ENCODE data around the gene VDAC2.
"Not testable (repeated sequence)": the region's sequence is repeated elsewhere in the genome, so short reads cannot be mapped to it uniquely, and the experiment has no call there.

VDAC2 gene, protein sequence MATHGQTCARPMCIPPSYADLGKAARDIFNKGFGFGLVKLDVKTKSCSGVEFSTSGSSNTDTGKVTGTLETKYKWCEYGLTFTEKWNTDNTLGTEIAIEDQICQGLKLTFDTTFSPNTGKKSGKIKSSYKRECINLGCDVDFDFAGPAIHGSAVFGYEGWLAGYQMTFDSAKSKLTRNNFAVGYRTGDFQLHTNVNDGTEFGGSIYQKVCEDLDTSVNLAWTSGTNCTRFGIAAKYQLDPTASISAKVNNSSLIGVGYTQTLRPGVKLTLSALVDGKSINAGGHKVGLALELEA

DNA sequence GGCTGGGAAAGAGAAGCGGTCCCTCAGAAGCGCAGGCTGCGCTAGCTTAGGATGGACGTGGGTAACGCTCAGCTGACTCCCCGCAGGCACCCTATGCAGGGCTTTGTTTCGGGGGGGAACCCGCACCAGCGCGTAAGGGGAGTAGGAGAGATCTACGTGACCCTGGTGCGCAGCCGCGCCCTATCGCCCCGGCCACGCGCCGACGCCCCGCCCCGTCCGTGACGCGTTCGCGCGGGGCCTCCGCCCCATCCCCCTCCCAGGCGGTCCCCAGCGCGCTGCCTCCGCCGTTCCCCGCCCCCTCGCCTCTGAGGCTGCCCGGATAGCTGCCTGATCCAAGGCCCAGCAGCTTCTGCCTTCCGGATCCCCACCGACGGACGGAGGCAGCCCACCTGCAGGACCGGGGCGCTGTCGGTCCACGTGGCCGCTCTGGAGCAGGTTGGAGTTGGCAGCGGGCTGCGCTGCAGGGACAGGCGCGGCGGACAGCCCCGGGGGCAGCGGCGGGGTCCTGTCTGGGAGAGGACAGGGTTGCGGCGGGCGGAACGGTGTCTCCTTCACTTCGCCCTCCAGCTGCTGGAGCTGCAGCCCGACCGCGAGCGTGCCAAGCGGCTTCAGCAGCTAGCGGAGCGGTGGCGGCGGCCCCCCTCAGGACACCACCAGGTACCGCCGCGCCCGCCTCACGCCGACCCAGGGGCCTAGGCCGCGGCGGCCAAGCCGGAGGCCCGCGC, at the start of gene VDAC2:
TSS of gene VDAC2 (plus strand) at position 515 of the 725 bp plus-strand sequence. CDS start 363 bp downstream, outside the sequence.
- peak; percentile 96 for DNase-seq

DNA sequence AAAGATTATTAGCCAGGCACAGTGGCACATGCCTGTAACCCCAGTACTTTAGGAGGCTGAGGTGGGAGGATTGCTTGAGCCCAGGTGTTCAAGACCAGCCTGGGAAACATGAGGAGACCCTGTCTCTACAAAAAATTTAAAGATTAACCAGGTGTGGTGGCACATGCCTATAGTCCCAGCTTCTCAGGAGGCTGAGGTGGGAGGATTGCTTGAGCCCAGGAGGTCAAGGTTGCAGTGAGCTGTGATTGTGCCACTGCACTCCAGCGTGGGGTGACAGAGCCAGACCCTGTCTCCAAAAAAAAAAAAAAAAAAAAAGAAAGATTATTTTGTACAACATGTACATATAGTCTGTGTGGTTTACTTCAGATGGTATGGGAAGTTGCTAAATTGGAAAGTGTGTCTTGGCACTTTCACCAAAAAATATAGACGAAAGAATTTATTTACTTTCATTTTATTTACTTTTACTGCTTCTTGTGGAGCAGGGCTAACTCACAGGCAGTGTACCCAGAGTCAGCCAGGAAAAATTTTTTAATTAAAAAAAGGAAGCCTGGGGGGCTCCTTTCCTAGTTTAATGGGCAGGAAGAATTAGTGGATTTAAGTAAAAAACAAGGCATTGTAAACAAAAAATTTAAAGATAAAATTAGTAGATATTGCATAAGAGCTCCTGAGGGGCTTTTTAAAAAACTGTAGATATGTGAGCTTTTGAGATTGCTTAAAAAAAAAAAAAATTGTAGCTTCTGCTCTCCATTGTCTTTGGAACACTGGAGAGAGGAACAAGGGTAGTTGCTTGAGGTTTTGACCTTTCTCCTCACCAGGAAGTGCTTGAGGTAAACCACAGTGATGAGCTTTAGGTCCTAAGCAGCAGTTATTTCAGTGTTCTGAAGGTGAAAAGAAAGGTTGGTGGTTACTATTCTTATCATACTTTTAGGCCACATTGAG, 44.6 kb upstream of the VDAC2 start:
- peak; percentile 71 for DNase-seq

DNA sequence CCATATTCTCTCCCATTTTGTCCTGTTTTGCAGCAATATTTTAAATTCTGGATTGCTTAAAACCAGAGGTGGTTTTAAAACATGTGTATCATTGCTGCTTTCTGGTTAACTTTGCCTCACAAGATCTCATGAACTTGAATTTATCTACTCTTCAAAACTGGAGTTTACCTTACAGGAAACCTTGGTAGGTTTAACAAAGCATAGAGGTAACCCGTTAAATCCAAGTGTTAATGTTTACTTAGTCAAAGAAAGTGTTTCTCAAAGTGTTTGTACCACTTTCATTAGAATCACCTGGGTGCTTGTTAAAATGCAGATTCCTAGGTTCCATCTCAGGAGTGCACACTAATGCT, 44.0 kb upstream of the VDAC2 start:
- DNase-seq, result no peak

DNA sequence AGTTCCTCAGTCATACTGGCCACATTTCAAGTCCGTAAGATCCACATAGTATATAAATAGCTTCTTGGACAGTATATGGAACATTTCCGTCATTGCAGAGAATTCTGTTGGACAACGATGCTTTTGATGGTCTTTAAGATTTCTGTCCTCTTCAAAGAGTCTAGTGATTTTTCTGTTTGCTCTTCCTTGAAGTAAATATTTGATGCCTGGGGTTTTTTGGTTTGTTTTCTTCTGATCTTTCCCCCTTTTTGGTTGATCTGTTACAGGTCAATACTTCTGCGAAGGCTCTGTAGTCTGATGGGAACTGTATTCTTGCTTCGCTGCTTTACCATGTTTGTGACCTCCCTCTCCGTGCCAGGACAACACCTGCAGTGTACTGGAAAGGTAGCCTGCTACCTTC, 42.3 kb upstream of the VDAC2 start:
- DNase-seq, result no peak

DNA sequence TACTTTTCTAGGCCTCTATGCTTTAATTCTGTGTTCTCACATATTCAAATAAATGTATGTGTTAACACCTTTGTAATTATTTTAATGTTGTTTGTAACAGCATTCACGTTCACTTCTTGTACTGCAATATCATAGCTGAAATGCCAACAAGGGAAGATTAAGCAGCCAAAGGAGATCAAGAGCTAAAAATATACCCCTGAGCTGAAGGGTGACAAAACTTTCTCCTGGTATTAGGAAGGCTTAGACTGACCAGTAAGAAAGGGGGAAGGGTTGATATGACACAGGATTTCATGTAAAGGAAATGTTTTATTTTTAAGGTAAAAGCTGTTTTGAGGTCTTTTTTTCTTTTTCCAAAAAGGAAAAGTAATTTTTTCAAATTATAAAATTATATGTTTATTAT, 40.4 kb upstream of the VDAC2 start:
- no peak for DNase-seq

DNA sequence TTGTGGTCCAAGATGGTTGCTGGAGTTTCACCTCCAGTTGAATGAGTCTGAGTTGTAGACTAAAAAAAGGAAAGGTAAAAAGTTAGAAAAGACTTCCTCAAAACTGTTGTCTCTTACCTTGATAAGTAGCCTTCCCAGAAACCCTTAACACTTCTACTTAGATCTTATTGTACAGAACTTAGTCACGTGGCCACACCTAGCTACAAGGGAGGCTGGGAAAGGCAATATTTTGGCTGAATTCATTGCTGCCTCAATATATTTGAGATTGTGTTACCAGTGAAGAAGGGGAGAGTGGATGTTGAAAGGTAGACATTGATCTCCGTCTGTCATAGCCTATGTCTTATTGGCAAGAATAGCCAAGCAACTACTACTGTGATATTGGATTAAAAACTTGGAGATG, 35.5 kb upstream of the VDAC2 start:
- DNase-seq, result no peak

DNA sequence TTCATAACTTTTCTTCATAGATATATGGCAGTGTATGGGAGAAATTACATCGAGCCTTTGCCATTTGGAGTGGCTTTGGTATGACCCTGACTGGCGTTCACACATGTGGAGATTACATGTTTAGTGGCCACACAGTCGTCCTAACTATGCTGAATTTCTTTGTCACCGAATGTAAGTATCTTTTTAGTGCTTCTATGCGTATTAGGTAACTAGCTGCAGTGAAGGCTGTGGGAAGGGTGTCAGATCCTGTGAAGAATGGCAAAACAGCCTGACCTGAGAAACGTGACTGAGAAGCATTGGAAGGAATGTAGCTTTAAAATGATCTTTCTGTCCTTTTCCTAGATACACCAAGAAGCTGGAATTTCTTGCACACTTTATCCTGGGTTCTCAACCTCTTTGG, 34.5 kb upstream of the VDAC2 start:
- no peak for DNase-seq

DNA sequence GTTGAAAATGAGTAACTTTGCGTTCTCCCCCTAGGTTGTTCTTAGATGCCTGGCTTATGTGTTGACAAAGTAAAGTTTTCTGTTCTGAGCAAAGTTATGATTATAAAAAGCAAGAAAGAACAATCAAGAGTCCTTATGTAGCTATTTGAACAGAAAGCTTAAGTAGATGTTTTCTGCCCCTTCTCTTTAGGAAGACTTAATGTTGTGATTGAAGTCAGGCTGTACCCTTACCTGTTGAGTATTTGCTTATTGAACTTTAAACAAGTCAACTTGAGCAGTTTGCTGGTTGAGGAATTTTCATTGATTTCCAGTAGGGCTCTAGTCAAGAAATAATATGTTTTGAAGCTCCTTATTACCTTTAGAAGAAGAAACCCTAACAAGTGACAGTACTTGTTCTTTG, 33.9 kb upstream of the VDAC2 start:
- no peak for DNase-seq

DNA sequence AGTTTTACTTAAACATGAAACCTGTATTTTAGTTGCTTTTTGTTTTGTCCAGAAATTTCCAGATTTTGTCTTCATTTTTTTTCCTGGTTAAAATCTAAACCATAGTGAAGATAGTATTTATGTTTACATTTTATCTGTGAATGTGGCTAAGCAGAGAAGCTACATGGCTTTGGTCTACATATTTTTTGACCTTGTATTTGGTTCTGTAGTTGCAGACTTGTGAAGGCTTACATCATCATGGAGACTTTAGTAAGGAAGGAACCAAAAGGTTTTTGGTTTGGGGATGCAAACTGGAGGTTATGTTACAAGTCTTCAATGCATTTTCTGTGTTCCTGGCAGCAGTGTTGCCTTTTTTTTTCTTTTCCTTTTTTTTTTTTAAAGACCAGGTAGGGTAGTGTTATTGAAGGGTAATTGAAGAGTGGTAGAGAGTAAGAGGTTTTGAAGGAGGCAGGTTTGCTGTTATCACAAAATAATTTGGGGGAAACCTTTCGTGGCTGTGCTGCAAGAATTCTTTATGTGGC, 30.9 kb upstream of the VDAC2 start:
- no peak for DNase-seq

DNA sequence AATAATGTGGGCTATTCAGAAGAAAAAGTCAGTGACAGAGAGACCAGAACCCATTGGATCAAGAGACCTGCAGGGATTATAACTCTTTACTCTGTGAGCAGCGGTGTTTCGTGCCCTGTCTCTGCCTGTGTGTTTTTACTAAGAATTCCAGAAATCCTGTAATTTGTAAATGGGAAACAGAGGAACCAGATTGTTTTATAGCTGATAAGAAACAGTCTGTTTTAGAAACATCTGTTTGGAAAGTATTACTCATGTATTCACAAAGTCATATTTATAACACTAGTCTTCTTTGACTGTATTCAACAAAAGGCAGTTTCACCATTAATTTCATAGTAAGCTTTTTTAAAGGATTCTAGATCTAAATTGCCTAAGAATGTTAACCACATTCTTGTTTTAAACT, 30.0 kb upstream of the VDAC2 start:
- DNase-seq, result no peak

DNA sequence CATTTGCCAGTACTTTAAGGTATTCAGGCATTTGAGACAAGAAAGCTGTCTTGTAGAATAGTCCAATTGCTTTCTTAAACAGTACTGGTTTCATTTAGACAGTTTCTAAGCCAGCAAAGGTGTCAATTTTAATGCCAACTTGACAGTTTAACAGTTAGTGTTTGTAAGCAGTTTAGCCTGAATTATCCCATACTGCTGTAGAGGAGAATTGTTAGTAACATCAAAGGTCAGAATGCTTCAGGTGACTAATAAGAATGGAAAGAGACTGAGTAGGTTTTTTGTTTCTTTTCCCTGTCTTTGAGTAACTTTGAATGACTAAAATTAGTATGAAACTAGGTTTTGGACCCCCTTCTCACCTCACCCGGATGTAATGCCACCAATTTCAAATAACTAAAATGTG, 29.5 kb upstream of the VDAC2 start:
- DNase-seq, result peak; percentile 21

DNA sequence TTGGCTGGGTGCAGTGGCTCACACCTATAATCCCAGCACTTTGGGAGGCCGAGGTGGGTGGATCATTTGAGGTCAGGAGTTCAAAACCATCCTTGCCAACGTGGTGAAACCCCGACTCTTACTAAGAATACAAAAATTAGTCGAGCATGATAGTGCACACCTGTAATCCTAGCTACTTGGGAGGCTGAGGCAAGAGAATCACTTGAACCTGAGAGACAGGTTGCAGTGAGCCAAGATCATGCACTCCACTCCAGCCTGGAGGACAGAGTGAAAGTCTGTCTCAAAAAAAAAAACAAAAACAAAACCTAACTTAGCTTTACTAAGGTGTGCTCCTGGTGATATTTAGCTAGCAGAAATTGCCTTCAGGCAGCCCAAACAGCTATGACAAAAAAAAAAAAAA, 24.3 kb upstream of the VDAC2 start:
- DNase-seq, result no peak

DNA sequence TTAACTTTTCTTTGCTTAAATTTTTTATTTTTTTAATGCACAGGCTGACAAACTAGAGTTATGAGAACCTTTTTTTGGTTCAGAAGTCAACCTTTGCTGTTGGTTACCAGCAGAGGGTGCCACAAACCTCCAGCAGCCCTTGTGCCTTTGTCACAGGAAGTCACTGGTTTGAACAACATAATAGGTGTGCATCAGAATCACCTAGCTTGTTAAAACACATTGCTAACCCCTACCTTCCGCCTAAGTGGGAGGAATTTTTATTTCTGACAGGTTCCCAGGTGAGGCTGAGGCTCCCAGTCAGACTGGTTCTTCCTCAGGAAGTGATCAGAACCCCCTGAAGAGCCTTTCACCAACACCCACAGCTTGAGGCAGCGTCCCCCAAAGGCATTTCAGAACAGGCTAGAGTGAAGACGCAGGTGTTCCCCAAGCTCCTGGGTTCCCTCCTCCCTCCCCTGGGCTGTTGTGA, 22.6 kb upstream of the VDAC2 start:
- DNase-seq, result peak; percentile 72

DNA sequence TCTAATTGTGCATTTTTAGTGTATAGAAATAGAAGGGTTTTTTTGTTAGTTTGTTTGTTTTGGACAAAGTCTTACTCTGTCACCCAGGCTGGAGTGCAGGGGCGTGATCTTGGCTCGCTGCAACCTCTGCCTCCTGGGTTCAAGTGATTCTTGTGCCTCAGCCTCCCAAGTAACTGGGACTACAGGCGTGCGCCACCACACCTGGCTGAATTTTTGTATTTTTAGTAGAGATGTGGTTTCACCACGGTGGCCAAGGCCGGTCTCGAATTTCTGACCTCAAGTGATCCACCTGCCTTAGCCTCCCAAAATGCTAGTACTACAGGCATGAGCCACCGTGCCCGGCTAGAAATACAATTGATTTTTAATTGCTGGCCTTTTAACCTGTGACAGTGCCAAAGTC, 22.1 kb upstream of the VDAC2 start:
- DNase-seq, result not testable (repeated sequence)

DNA sequence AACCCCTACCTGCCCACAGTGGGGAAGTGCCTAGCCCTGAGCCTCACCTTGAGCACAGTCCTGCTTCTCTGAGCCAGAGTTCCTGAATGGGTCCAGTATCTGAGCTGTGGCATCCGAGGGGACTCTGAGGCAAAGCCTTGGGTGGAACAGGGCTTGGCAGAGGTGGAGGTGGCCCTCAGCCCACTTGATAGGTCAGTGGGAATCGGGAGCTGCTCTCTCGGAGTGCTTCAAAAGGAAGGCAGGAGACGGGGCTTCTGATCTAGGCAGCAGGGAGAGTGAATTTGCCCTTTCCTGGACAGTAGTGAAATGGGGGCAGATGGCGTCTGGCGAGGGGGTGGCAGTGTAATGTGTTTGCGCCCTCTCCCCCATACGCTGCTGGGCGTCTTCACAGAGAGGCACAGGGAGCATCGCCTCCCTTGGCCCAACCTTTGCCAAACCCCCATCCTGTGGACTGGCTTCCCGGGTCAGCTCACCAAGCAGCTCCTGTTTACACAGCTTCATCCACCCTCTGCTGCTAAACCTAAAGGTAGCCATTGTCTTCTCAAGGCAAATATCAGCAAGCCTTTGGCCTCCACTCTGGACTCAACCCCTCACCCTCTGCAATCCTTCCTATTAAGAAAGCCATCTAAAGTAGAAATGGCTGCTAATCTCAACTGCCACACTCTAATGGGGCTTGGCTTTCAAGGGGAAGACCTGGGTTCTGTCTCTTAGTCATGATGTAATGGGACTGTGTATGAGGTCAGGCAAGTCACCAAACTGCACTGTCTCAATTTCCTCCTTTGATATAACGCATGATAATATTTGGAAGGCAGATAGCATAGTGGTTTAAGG, 21.1 kb upstream of the VDAC2 start:
- DNase-seq, result no peak

DNA sequence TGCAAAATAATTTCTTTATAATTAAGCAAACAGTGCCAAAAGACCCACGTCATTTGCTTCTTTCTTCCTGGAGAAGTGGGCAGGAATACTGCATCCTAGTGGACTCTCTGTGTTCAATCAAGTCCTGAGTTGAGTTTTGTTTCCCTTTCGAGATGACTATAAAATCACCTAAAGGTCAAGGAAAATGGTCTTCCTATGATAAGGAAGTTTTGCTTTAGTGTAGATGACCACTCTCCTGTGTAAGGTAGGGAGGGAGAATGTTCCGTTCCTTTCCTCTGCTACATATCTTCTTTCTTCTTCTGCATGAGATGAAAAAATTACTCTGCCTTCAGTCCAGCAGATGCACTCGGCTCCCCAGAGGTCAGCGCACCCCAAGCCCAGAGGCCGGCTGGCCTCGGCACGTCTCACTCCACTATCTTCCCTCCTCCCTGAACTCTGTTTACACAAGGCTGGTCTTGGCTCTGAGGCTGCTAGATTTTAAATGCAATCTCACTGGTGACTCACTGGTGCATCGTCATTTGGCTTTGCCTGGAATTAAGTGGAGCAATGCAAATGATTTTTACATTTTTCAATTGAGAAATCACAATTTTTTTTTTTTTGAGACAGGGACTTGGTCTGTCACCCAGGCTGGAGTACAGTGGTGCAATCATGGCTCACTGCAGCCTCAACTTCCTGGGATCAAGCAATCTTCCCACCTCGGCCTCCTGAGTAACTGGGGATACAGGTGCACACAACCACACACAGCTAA, 18.6 kb upstream of the VDAC2 start:
- DNase-seq, result no peak

DNA sequence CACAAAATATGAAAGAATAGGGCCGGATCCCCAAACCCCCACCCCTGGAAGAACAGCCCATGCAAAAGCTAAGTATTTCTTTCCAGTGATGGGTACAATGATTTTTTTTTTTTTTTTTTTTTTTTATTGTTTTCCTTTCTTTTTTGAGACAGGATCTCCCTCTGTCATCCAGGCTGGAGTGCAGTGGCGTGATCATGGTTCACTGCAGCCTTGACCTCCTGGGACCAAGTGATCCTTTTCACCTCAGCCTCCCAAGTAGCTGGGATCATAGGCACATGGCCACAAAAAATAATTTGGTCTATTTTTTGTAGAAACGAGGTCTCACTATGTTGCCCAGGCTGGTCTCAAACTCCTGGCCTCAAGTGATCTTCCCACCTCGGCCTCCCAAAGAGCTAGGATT, 16.0 kb upstream of the VDAC2 start:
- not testable (repeated sequence) for DNase-seq

DNA sequence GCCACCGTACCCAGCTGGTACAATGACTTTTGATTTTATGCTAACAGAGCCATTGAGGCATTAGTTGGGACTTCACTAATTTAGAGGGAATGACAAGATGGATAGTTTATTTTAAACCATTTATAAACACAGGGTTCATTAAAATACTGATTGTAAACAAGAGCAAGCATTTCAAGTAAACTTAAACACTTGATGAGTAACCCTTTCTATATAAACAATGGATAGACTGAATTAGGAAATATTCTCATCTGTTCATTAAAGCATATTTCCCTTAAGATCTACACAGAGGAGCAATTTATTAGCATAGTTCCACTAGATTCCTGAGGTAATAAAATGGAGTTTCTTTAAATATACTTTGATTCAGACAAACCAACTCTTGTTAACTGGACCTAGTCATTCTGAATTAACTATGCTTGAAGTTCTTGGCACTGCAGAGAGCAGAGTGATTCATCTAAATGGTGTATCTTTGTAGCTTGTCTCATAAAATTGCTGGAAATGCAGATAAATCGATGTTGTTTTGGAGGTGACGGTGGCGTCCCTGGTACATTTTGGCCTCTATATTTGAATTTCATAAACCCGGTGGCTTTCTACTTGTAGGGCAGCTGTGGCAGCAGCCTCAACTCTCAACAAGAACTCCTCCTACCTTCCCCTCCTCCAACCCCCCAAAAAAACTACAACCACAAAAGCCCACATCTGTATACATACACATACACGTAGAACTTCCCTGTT, 15.4 kb upstream of the VDAC2 start:
- DNase-seq, result no peak

DNA sequence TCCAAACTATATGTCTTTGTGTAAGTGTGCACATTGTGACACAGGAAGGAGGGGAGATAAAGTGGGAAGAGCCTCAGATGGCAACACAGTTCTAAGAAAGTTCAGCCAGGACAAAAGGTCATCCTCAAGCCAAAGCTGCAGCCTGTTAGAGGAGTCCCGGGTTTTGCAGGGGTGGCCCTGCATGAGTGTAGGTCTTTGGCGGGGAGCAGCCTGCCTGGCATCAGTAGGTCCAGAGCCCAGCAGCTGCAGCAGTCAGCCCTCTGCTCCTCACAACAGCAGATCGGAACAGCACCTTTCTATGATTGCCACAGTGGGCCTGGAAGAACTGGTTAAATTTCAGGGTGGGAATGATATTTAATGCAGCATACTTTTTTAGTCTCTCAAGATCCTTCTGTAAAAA, 13.5 kb upstream of the VDAC2 start:
- DNase-seq, result no peak

DNA sequence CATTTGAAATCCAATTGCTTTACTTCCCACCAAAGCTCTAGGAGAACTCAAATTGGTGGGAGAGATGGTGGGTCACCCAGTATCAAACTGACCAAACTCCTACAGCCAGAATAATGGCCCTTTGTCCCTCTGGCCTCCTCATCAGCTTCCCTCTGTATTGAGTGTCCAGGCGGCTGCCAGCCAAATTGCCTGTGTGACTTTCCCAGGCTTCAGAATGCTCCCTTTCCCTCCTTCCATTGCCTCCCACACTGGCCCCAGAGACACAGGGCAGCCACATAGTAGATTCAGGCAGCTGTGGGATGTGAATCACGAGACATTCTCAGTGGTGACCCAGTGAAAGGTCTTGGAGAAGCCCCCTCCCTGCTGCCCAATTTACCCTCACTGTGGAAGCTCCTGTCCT, 12.7 kb upstream of the VDAC2 start:
- no peak for DNase-seq

DNA sequence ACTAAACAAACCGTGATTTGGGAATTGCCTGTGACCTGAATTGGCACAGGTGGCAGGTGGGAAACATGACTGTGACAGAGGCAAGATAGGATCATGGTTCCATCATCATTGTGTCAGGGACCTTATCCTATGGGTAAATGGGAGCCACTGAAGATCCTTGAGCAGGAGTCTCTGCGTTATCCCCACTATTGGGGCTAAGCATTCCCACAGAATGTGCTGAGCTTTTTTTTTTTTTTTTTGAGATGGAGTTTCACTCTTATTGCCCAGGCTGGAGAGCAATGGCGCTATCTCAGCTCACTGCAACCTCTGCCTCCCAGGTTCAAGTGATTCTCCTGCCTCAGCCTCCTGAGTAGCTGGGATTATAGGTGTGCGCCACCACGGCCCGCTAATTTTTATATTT, 10.6 kb upstream of the VDAC2 start:
- DNase-seq, result not testable (repeated sequence)
